Measurements from ENCODE around the gene POMT2. TPM values are rescaled to one million over a fixed set of nuclear protein-coding genes. Genes with fewer than 3 reads are reported as not detected.

Gene POMT2
- total RNA-seq, 1 experiment from 2014 or later: 30.4 TPM

- Histone ChIP-seq H3K9me3 (no peaks in the 10 kb centered on the region), H3K36me3 (ENCODE audit: control insufficient read depth, insufficient read depth, low read length) (no peaks in the 10 kb centered on the region), H3K4me1 (no peaks in the 10 kb centered on the region), H3K27me3 (replicated peaks; ENCODE audit: control insufficient read depth, insufficient read depth, low read length) (no peaks in the 10 kb centered on the region), H3K4me3 (ENCODE audit: low read depth, low read length) (no peak overlapping the region)
- H3K27me3 Mint-ChIP-seq (ENCODE audit: insufficient read depth, unreplicated experiment): no peaks in the 10 kb centered on the region
- peaks cover 3% of the 10 kb centered on the region for H3K4me1 Mint-ChIP-seq (ENCODE audit: low read depth, unreplicated experiment)
- CTCF ChIA-PET: no interaction called here
- POLR2A ChIA-PET: no interaction called here
- no peak overlapping the region for H3K4me3 Mint-ChIP-seq (ENCODE audit: unreplicated experiment)
- H3K27ac Mint-ChIP-seq (ENCODE audit: unreplicated experiment): peak overlapping the region; percentile 65
- TF ChIP-seq CTCF (IDR thresholded peaks at IDR 0.05; ENCODE audit: insufficient read depth in 1 of 2, low read depth in 1 of 2, low read length in 1 of 2, severe bottlenecking in 1 of 2, unreplicated experiment in 1 of 2): no peak
- no TSS peak for BruUV-seq (replicated peaks)
- H3K9me3 Mint-ChIP-seq (ENCODE audit: unreplicated experiment): no peaks in the 10 kb centered on the region
- H3K36me3 Mint-ChIP-seq (ENCODE audit: insufficient read depth, unreplicated experiment): no peaks in the 10 kb centered on the region
- intact Hi-C loops (cut with micrococcal nuclease; ENCODE audit: unreplicated experiment): loop anchor here (2.0 kb wide), 1 partner anchor 82 kb away; no protein-coding TSS in a partner anchor
- no peak for DNase-seq
These were observed 6.4 kb upstream of the POMT2 start for GRCh38 chr14:77327111-77327510.

GRCh38 chr14:77325746-77326094, 5.0 kb upstream of the POMT2 start:
- Mint-ChIP-seq H3K9me3 (ENCODE audit: unreplicated experiment) (no peaks in the 10 kb centered on the region), H3K4me1 (ENCODE audit: low read depth, unreplicated experiment) (peaks cover 7% of the 10 kb centered on the region), H3K4me3 (ENCODE audit: unreplicated experiment) (no peak overlapping the region), H3K27ac (ENCODE audit: unreplicated experiment) (no peak overlapping the region), H3K36me3 (ENCODE audit: insufficient read depth, unreplicated experiment) (peaks cover 14% of the 10 kb centered on the region), H3K27me3 (ENCODE audit: insufficient read depth, unreplicated experiment) (no peaks in the 10 kb centered on the region)
- no peaks in the 10 kb centered on the region for H3K4me1 ChIP-seq
- H3K4me3 ChIP-seq (ENCODE audit: low read depth, low read length): no peak overlapping the region
- no TSS peak for BruUV-seq (replicated peaks)
- DNase-seq: peak; percentile 32 to 55
- H3K36me3 ChIP-seq (ENCODE audit: control insufficient read depth, insufficient read depth, low read length): no peaks in the 10 kb centered on the region
- no peaks in the 10 kb centered on the region for H3K9me3 ChIP-seq
- intact Hi-C loops (cut with micrococcal nuclease; ENCODE audit: unreplicated experiment): loop anchor here (2.0 kb wide), 1 partner anchor 83 kb away; no protein-coding TSS in a partner anchor
- no peaks in the 10 kb centered on the region for H3K27me3 ChIP-seq (replicated peaks; ENCODE audit: control insufficient read depth, insufficient read depth, low read length)
- peak in 1 of 2 experiments; percentile 17 for TF ChIP-seq CTCF (IDR thresholded peaks at IDR 0.05; ENCODE audit: insufficient read depth in 1 of 2, low read depth in 1 of 2, low read length in 1 of 2, severe bottlenecking in 1 of 2, unreplicated experiment in 1 of 2)
- ChIA-PET POLR2A (no interaction called here), CTCF (interaction anchor here (1.3 kb wide), 1 partner anchor 84 kb away, joined by 6 read pairs; no protein-coding TSS in a partner anchor)

GRCh38 chr14:77324816-77325745, 4.4 kb upstream of the POMT2 start:
- Mint-ChIP-seq H3K27ac (ENCODE audit: unreplicated experiment) (no peak overlapping the region), H3K4me1 (ENCODE audit: low read depth, unreplicated experiment) (peaks cover 7% of the 10 kb centered on the region), H3K27me3 (ENCODE audit: insufficient read depth, unreplicated experiment) (no peaks in the 10 kb centered on the region), H3K4me3 (ENCODE audit: unreplicated experiment) (no peak overlapping the region), H3K9me3 (ENCODE audit: unreplicated experiment) (no peaks in the 10 kb centered on the region), H3K36me3 (ENCODE audit: insufficient read depth, unreplicated experiment) (peaks cover 19% of the 10 kb centered on the region)
- H3K9me3 ChIP-seq: no peaks in the 10 kb centered on the region
- no TSS peak for BruUV-seq (replicated peaks)
- H3K27me3 ChIP-seq (replicated peaks; ENCODE audit: control insufficient read depth, insufficient read depth, low read length): no peaks in the 10 kb centered on the region
- H3K4me3 ChIP-seq (ENCODE audit: low read depth, low read length): no peak overlapping the region
- CTCF ChIA-PET: interaction anchor here (1.3 kb wide), 1 partner anchor 84 kb away, joined by 6 read pairs; no protein-coding TSS in a partner anchor
- POLR2A ChIA-PET: no interaction called here
- H3K4me1 ChIP-seq: no peaks in the 10 kb centered on the region
- intact Hi-C loops (cut with micrococcal nuclease; ENCODE audit: unreplicated experiment): loop anchor here (5.0 kb wide), 1 partner anchor 132 kb away; the partner anchor contains the start of genes AHSA1 and VIPAS39
- TF ChIP-seq CTCF (IDR thresholded peaks at IDR 0.05; ENCODE audit: insufficient read depth in 1 of 2, low read depth in 1 of 2, low read length in 1 of 2, severe bottlenecking in 1 of 2, unreplicated experiment in 1 of 2): no peak
- H3K36me3 ChIP-seq (ENCODE audit: control insufficient read depth, insufficient read depth, low read length): no peaks in the 10 kb centered on the region
- DNase-seq: no peak
